Karpas-422 (cell line): ENCODE results near the gene AGBL4. TPM values are rescaled to one million over a fixed set of nuclear protein-coding genes. Genes with fewer than 3 reads are reported as not detected.

Experiments used
- DNase-seq: peaks from one replicate; pipeline ENCODE4 v3.0.0-alpha.2; 2015
- H2AFZ ChIP-seq: fragments of 200-600 bp; sonication (generic); 2 replicates; pipeline ENCODE4 v1.6.1; 2014; ENCODE audit warnings: antibody characterized with exemption, low read length, mixed read lengths
- H3K27ac ChIP-seq: fragments of 200-600 bp; sonication (generic); 2 replicates; pipeline ENCODE4 v1.5.1; 2014; ENCODE audit warnings: mild to moderate bottlenecking, low read length, moderate library complexity
- H3K27me3 ChIP-seq: fragments of 200-600 bp; sonication (generic); 2 replicates; pipeline ENCODE4 v1.6.1; 2014; ENCODE audit warnings: low read length, mixed read lengths
- H3K36me3 ChIP-seq: fragments of 200-600 bp; sonication (generic); 2 replicates; pipeline ENCODE4 v1.6.1; 2014; ENCODE audit warnings: low read length, mixed read lengths; ENCODE audit not compliant: insufficient read depth
- H3K4me1 ChIP-seq: fragments of 200-600 bp; sonication (generic); 2 replicates; pipeline ENCODE4 v1.6.1; 2014; ENCODE audit warnings: mild to moderate bottlenecking, low read length, mixed read lengths
- H3K4me2 ChIP-seq: fragments of 200-600 bp; sonication (generic); 2 replicates; pipeline ENCODE4 v1.6.1; 2014; ENCODE audit warnings: low read length, low read depth, mild to moderate bottlenecking; ENCODE audit not compliant: poor library complexity, severe bottlenecking
- H3K4me3 ChIP-seq: fragments of 200-600 bp; sonication (generic); 2 replicates; pipeline ENCODE4 v1.5.1; 2014; ENCODE audit warnings: mild to moderate bottlenecking, antibody characterized with exemption, low read length, mixed read lengths
- H3K79me2 ChIP-seq: fragments of 200-600 bp; sonication (generic); 2 replicates; pipeline ENCODE4 v1.6.1; 2014; ENCODE audit warnings: mild to moderate bottlenecking, low read length, mixed read lengths
- H3K9ac ChIP-seq: fragments of 200-600 bp; sonication (generic); 2 replicates; pipeline ENCODE4 v1.6.0; 2014; ENCODE audit warnings: low read length
- H3K9me2 ChIP-seq: fragments of 200-600 bp; sonication (generic), shearing (Covaris generic); replicated peaks from 2 replicates; pipeline ENCODE4 v1.6.0; 2014; ENCODE audit warnings: mild to moderate bottlenecking, low read length, moderate library complexity; ENCODE audit not compliant: insufficient read depth
- H3K9me3 ChIP-seq: fragments of 300-700, 200-600 bp; sonication (generic); 2 replicates; pipeline ENCODE4 v1.6.1; 2014; ENCODE audit warnings: low read length, mixed read lengths
- H4K20me1 ChIP-seq: fragments of 200-600 bp; sonication (generic); 2 replicates; pipeline ENCODE4 v1.6.1; 2014; ENCODE audit warnings: mild to moderate bottlenecking, antibody characterized with exemption, low read length, low read depth; ENCODE audit not compliant: insufficient read depth
- total RNA-seq: library from RNA; depleted of rRNA; stranded (reverse); fragments of >200 nt; shearing (Covaris generic); gene quantifications from 2 replicates; pipeline ENCODE4 v1.2.3, GENCODE V29; 2014; ENCODE audit warnings: low replicate concordance

AGBL4 gene
- total RNA-seq, 1 experiment from 2014 or later = not detected

GRCh38 chr1:48680411-48681035 is 1343.2 kb downstream of the AGBL4 start:
- H3K4me3 ChIP-seq = no peak overlapping the region
- H3K4me2 ChIP-seq = no peak overlapping the region
- H3K27me3 ChIP-seq = no peaks in the 10 kb centered on the region
- H3K9ac ChIP-seq = no peak overlapping the region
- no peaks in the 10 kb centered on the region for H3K9me3 ChIP-seq
- no peak for DNase-seq
- no peak overlapping the region for H2AFZ ChIP-seq
- H3K4me1 ChIP-seq = peaks cover 4% of the 10 kb centered on the region; the same call in 1 of the 2 replicates
- no peaks in the 10 kb centered on the region for H3K79me2 ChIP-seq
- H3K9me2 ChIP-seq = no peaks in the 10 kb centered on the region
- H3K27ac ChIP-seq = no peak overlapping the region
- H4K20me1 ChIP-seq = no peaks in the 10 kb centered on the region
- H3K36me3 ChIP-seq = no peaks in the 10 kb centered on the region

DNA sequence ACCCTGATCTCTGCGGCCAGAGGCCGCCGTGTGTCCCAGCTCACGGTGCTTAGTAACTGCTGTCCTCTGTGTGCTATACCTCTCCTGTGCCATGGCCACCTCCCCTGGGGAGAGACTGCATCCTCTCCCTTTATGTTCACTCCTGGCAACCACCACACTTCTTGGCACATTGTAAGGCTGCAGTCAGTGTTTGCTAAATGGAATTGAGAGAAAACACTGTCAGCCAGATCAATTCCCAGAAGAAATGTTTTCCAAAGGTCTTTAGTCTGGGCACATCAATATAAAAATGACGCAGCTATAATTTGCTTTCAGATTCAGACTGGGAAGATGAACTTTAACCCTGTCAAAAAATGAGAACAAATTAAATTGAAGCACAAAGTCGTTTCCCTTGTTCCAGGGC is 1343.9 kb downstream of the AGBL4 start:
- Histone ChIP-seq H3K36me3 (no peaks in the 10 kb centered on the region), H3K27ac (no peak overlapping the region), H4K20me1 (no peaks in the 10 kb centered on the region), H3K4me3 (no peak overlapping the region), H2AFZ (no peak overlapping the region), H3K27me3 (no peaks in the 10 kb centered on the region), H3K4me2 (no peak overlapping the region), H3K9me2 (no peaks in the 10 kb centered on the region), H3K79me2 (no peaks in the 10 kb centered on the region), H3K9me3 (no peaks in the 10 kb centered on the region), H3K9ac (no peak overlapping the region), H3K4me1 (peaks cover 4% of the 10 kb centered on the region; the same call in 1 of the 2 replicates)
- no peak for DNase-seq

- no peak for DNase-seq
- Histone ChIP-seq H4K20me1 (no peaks in the 10 kb centered on the region), H3K9ac (no peak overlapping the region), H3K27me3 (no peaks in the 10 kb centered on the region), H3K9me2 (no peaks in the 10 kb centered on the region), H3K27ac (no peak overlapping the region), H3K4me1 (peaks cover 4% of the 10 kb centered on the region; the same call in 1 of the 2 replicates), H3K36me3 (no peaks in the 10 kb centered on the region), H3K4me3 (no peak overlapping the region), H3K4me2 (no peak overlapping the region), H3K79me2 (no peaks in the 10 kb centered on the region), H3K9me3 (no peaks in the 10 kb centered on the region), H2AFZ (no peak overlapping the region)
These were observed 1344.8 kb downstream of the AGBL4 start for GRCh38 chr1:48678710-48679505.

DNA sequence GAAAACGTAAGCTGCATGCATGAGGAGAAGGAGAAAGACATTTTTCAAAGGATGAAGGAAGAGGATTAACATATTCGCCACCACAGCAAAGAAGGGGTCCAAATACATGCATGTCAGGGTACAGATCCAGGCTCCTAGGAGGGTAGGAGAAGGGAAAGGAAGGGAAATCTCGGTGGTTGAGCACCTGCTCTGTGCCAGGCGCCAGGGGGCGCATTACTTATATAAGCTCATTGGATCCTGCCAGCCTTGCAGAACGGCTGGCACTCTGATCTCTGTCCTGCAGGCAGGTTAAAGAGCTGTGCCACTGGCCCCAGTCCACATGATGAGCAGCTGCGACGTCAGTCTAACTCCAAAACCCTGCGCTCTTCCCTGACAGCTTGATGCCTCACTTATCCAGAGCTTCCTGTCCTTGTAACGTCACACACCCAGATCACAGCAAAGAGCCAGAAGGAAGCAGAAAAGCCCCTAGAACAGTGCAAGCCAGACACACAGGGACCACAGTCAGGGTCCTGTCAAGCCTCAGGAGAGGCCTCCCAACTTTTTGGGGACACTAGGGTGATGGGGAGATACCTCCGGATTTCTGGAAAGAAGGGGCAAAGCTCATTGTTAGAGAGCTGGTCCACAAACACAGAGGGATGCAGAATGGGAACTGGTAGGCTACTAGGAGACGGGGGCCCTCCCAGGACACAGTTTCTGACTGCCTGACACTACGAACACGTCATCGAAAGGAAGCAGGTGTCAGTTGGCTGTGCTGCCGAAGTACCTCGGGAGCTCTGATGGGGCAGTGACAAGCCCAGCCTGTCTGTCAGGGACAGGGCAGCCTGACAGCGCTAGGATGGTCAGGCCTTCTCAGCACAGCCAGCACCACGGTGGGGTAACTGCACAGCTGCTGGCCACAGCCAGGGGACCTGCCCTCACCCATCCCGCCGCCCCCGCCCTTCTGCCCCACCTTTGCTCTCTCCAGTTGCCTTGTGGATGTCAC is 1346.2 kb downstream of the AGBL4 start:
- H3K27ac ChIP-seq = no peak overlapping the region
- H3K9ac ChIP-seq = no peak overlapping the region
- no peaks in the 10 kb centered on the region for H3K9me2 ChIP-seq
- no peaks in the 10 kb centered on the region for H4K20me1 ChIP-seq
- no peaks in the 10 kb centered on the region for H3K27me3 ChIP-seq
- no peak overlapping the region for H3K4me3 ChIP-seq
- no peak overlapping the region for H3K4me2 ChIP-seq
- no peaks in the 10 kb centered on the region for H3K9me3 ChIP-seq
- H3K36me3 ChIP-seq = no peaks in the 10 kb centered on the region
- peaks cover 4% of the 10 kb centered on the region; the same call in 1 of the 2 replicates for H3K4me1 ChIP-seq
- no peaks in the 10 kb centered on the region for H3K79me2 ChIP-seq
- no peak overlapping the region for H2AFZ ChIP-seq
- peak; percentile 81 for DNase-seq

GRCh38 chr1:48676822-48677221 is 1346.9 kb downstream of the AGBL4 start:
- no peaks in the 10 kb centered on the region for H3K79me2 ChIP-seq
- no peaks in the 10 kb centered on the region for H3K36me3 ChIP-seq
- peaks cover 4% of the 10 kb centered on the region; the same call in 1 of the 2 replicates for H3K4me1 ChIP-seq
- H3K9me3 ChIP-seq = no peaks in the 10 kb centered on the region
- DNase-seq = no peak
- no peaks in the 10 kb centered on the region for H3K9me2 ChIP-seq
- H3K27ac ChIP-seq = no peak overlapping the region
- H3K27me3 ChIP-seq = no peaks in the 10 kb centered on the region
- no peaks in the 10 kb centered on the region for H4K20me1 ChIP-seq
- no peak overlapping the region for H3K4me3 ChIP-seq
- H3K9ac ChIP-seq = no peak overlapping the region
- H2AFZ ChIP-seq = no peak overlapping the region
- no peak overlapping the region for H3K4me2 ChIP-seq

DNA sequence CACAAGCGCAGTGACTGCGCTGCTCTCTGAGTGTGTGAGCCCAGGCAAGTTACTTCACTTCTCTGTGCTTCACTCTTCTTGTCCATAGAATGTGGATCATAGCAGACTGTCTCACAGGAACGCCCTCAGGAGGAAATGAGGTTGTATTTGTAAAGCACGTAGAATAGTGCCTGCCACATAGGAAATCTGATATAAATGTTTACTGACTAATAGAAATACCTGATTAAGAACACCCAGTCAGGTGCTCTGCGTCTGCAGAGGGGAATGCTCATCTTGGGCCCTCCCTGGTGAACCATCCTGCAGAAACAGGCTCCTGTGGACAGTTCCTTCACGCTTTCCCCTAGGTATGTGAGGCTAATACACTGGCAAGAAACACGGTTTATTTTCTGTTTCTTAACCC is 1347.4 kb downstream of the AGBL4 start:
- Histone ChIP-seq H3K9me2 (no peaks in the 10 kb centered on the region), H3K27me3 (no peaks in the 10 kb centered on the region), H3K4me3 (no peak overlapping the region), H4K20me1 (no peaks in the 10 kb centered on the region), H3K36me3 (no peaks in the 10 kb centered on the region), H3K27ac (no peak overlapping the region), H3K9me3 (no peaks in the 10 kb centered on the region), H3K79me2 (no peaks in the 10 kb centered on the region), H2AFZ (no peak overlapping the region), H3K9ac (no peak overlapping the region), H3K4me1 (peaks cover 4% of the 10 kb centered on the region; the same call in 1 of the 2 replicates), H3K4me2 (no peak overlapping the region)
- DNase-seq = no peak

GRCh38 chr1:48675251-48675650 is 1348.5 kb downstream of the AGBL4 start:
- Histone ChIP-seq H3K36me3 (no peaks in the 10 kb centered on the region), H3K4me1 (peaks cover 4% of the 10 kb centered on the region; the same call in 1 of the 2 replicates), H2AFZ (no peak overlapping the region), H3K9me2 (no peaks in the 10 kb centered on the region), H3K4me3 (no peak overlapping the region), H3K27me3 (no peaks in the 10 kb centered on the region), H3K79me2 (no peaks in the 10 kb centered on the region), H4K20me1 (no peaks in the 10 kb centered on the region), H3K4me2 (no peak overlapping the region), H3K27ac (no peak overlapping the region), H3K9me3 (no peaks in the 10 kb centered on the region), H3K9ac (no peak overlapping the region)
- DNase-seq = no peak
